GM23338 (cell line): Measurements from ENCODE around the gene HEPACAM. TPM values are rescaled to one million over a fixed set of nuclear protein-coding genes. Genes with fewer than 3 reads are reported as not detected.

ENCODE experiments used
- ATAC-seq: fragments of 200-7000 bp; cut with Tn5 transposase; 3 replicates; pipeline ENCODE4 v1.9.1; 2020
- DNase-seq: peaks from one replicate; pipeline ENCODE4 v3.0.0-alpha.2; 2015; ENCODE audit warnings: low spot score
- H2AFZ ChIP-seq: fragments of 200-600 bp; sonication (generic); 2 replicates; pipeline ENCODE4 v1.8.0; 2016; ENCODE audit warnings: antibody characterized with exemption, mild to moderate bottlenecking, moderate library complexity
- H3F3A ChIP-seq: fragments of 200-600 bp; sonication (generic); replicated peaks from 2 replicates; pipeline ENCODE4 v1.8.0; 2017; ENCODE audit warnings: antibody characterized with exemption, mixed run types, low read depth
- H3K27ac ChIP-seq: fragments of 200-600 bp; sonication (generic); 2 replicates; pipeline ENCODE4 v1.6.1; 2016; ENCODE audit warnings: low read depth
- H3K27me3 ChIP-seq: fragments of 200-600 bp; sonication (generic); 2 replicates; pipeline ENCODE4 v1.8.0; 2016; ENCODE audit warnings: mild to moderate bottlenecking, mixed run types, moderate library complexity; ENCODE audit not compliant: insufficient read depth
- H3K36me3 ChIP-seq: fragments of 200-600 bp; sonication (generic); 2 replicates; pipeline ENCODE4 v1.8.0; 2016; ENCODE audit warnings: mild to moderate bottlenecking; ENCODE audit not compliant: insufficient read depth
- H3K4me1 ChIP-seq: fragments of 200-600 bp; sonication (generic); 2 replicates; pipeline ENCODE4 v1.8.0; 2016; ENCODE audit warnings: mild to moderate bottlenecking, moderate library complexity; ENCODE audit not compliant: insufficient read depth
- H3K4me2 ChIP-seq: fragments of 200-600 bp; sonication (generic); 2 replicates; pipeline ENCODE4 v1.7.1; 2017; ENCODE audit warnings: mixed run types
- H3K4me3 ChIP-seq: fragments of 200-600 bp; sonication (generic); 2 replicates; pipeline ENCODE4 v1.6.1; 2016; ENCODE audit warnings: mixed run types
- H3K79me2 ChIP-seq: fragments of 200-600 bp; sonication (generic); replicated peaks from 2 replicates; pipeline ENCODE4 v1.8.0; 2017; ENCODE audit warnings: mild to moderate bottlenecking; ENCODE audit not compliant: insufficient read depth
- H3K9me2 ChIP-seq: fragments of 200-600 bp; sonication (generic); 2 replicates; pipeline ENCODE4 v1.8.0; 2017; ENCODE audit not compliant: insufficient read depth
- H4K20me1 ChIP-seq: fragments of 200-600 bp; sonication (generic); replicated peaks from 2 replicates; pipeline ENCODE4 v1.8.0; 2017; ENCODE audit warnings: mild to moderate bottlenecking; ENCODE audit not compliant: insufficient read depth
- H3K27ac Mint-ChIP-seq: 2 replicates; pipeline ENCODE4 v1.8.0; 2020; ENCODE audit warnings: inconsistent platforms, mild to moderate bottlenecking, moderate library complexity, mixed read lengths
- H3K27me3 Mint-ChIP-seq: 3 replicates; pipeline ENCODE4 v1.8.0; 2022; ENCODE audit warnings: low read depth, mild to moderate bottlenecking, moderate library complexity, mixed read lengths, inconsistent platforms; ENCODE audit not compliant: insufficient read depth, poor library complexity
- H3K36me3 Mint-ChIP-seq: 3 replicates; pipeline ENCODE4 v1.8.0; 2021; ENCODE audit warnings: low read depth, mild to moderate bottlenecking, inconsistent platforms, moderate library complexity, mixed read lengths
- H3K4me1 Mint-ChIP-seq: 3 replicates; pipeline ENCODE4 v1.8.0; 2020; ENCODE audit warnings: mild to moderate bottlenecking, inconsistent platforms, mixed read lengths
- H3K4me3 Mint-ChIP-seq: 3 replicates; pipeline ENCODE4 v1.8.0; 2021; ENCODE audit warnings: moderate library complexity, mild to moderate bottlenecking, inconsistent platforms, mixed read lengths
- H3K9me3 Mint-ChIP-seq: 3 replicates; pipeline ENCODE4 v1.8.0; 2020; ENCODE audit warnings: moderate library complexity, mild to moderate bottlenecking, inconsistent platforms, mixed read lengths
- CREB1 ChIP-seq: fragments of 250-450 bp; sonication (Bioruptor Pico); IDR thresholded peaks from 2 replicates; pipeline ENCODE4 v1.5.0; 2020; ENCODE audit warnings: low read depth, mild to moderate bottlenecking, moderate library complexity
- CTCF ChIP-seq, 2 experiments: fragments of 200-600 bp in 1 of 2; sonication (generic) in 1 of 2; conservative IDR thresholded peaks; 2 replicates each; pipeline versions ENCODE4 v1.5.1 to v1.6.1; 2016 to 2017; ENCODE audit warnings: antibody characterized with exemption in 2 of 2, low read depth in 2 of 2, mild to moderate bottlenecking in 2 of 2, moderate library complexity in 1 of 2
- ETS1 ChIP-seq: IDR thresholded peaks from 2 replicates; pipeline ENCODE4 v1.6.1; 2016; ENCODE audit warnings: antibody characterized with exemption
- EZH2 ChIP-seq: fragments of 200-600 bp; sonication (generic); IDR thresholded peaks from one replicate; pipeline ENCODE4 v1.8.0; 2017; ENCODE audit warnings: antibody characterized with exemption, mild to moderate bottlenecking, low read depth; ENCODE audit not compliant: unreplicated experiment
- JUNB ChIP-seq: IDR thresholded peaks from one replicate; pipeline ENCODE4 v1.6.1; 2016; ENCODE audit warnings: antibody characterized with exemption; ENCODE audit not compliant: unreplicated experiment
- POLR2AphosphoS5 ChIP-seq: IDR thresholded peaks from 2 replicates; pipeline ENCODE4 v1.6.1; 2016; ENCODE audit warnings: antibody characterized with exemption, low read depth
- REST ChIP-seq: IDR thresholded peaks from one replicate; pipeline ENCODE4 v1.6.1; 2018; ENCODE audit warnings: antibody characterized with exemption; ENCODE audit not compliant: unreplicated experiment
- ZNF462 ChIP-seq: fragments of 250-450 bp; sonication (Bioruptor Pico); IDR thresholded peaks from 2 replicates; pipeline ENCODE4 v1.5.0; 2020; ENCODE audit warnings: mild to moderate bottlenecking, moderate library complexity
- polyA plus RNA-seq: library from polyadenylated mRNA; unstranded; fragments of >200 nt; fragmentation: Nextera tagmentation; extraction: Ambion mirVana; gene quantifications from 2 replicates; pipeline ENCODE4 v1.2.1, GENCODE V29; 2016
- total RNA-seq: library from RNA; depleted of rRNA; stranded (reverse); fragments of >200 nt; shearing (Covaris generic); gene quantifications from 2 replicates; pipeline ENCODE4 v1.2.3, GENCODE V29; 2014

HEPACAM gene
- total and polyA plus RNA-seq, 2 experiments from 2014 or later = 0.17 TPM; not detected in 1

- TF ChIP-seq ETS1 = no peak
- no peak for TF ChIP-seq EZH2
- TF ChIP-seq POLR2AphosphoS5 = no peak
- TF ChIP-seq CREB1 (CRISPR knock-in tag) = no peak
- TF ChIP-seq JUNB = no peak
- TF ChIP-seq REST = no peak
Measured at GRCh38 chr11:124902616-124903015, 33.2 kb downstream of the HEPACAM start (continued).

- no peaks in the 10 kb centered on the region for H3K79me2 ChIP-seq
- H3K9me2 ChIP-seq = 0 out of 2 replicates have a peak, but pooled peaks cover 4% of the 10 kb centered on the region
- Mint-ChIP-seq H3K9me3 (peaks cover 3% of the 10 kb centered on the region; the same call in 1 of the 3 replicates), H3K36me3 (no peaks in the 10 kb centered on the region), H3K27ac (no peak overlapping the region), H3K27me3 (peaks cover 5% of the 10 kb centered on the region), H3K4me1 (peaks cover 21% of the 10 kb centered on the region), H3K4me3 (no peak overlapping the region)
- no peak overlapping the region for H3K4me3 ChIP-seq
- H3K27ac ChIP-seq = no peak overlapping the region
- no peak overlapping the region for H3K4me2 ChIP-seq
- H3K4me1 ChIP-seq = peaks cover 4% of the 10 kb centered on the region; the same call in 1 of the 2 replicates
- no peaks in the 10 kb centered on the region for H3K36me3 ChIP-seq
- ATAC-seq (no peak), DNase-seq (no peak)
- H2AFZ ChIP-seq = no peak overlapping the region
- H4K20me1 ChIP-seq = no peaks in the 10 kb centered on the region
- no peaks in the 10 kb centered on the region for H3F3A ChIP-seq
- 0 out of 2 replicates have a peak, but pooled peaks cover 5% of the 10 kb centered on the region for H3K27me3 ChIP-seq
- TF ChIP-seq POLR2AphosphoS5 (no peak), ZNF462 (CRISPR knock-in tag) (no peak), REST (no peak), CTCF (conservative IDR thresholded peaks at IDR 0.05; ENCODE audit: low read depth in 2 of 2) (no peak)
Measured at GRCh38 chr11:124900464-124900863, 35.4 kb downstream of the HEPACAM start.
